Mammary epithelial cell (primary cell): ENCODE results near the gene SBF1.

Source experiments
- CTCF ChIP-seq, 2 donors: IDR thresholded peaks in 1 of 2; conservative IDR thresholded peaks in 1 of 2; 2 replicates each; pipeline ENCODE4 v1.5.1; 2011 to 2012; ENCODE audit warnings: inconsistent platforms in 2 of 2, low read length in 2 of 2, mild to moderate bottlenecking in 2 of 2, control low read depth in 1 of 2, low read depth in 1 of 2; ENCODE audit not compliant: insufficient read depth in 1 of 2; ENCODE audit errors: extremely low read depth in 1 of 2
- EZH2 ChIP-seq: IDR thresholded peaks from 2 replicates; pipeline ENCODE4 v1.6.1; 2012; ENCODE audit warnings: low read length, inconsistent platforms, borderline replicate concordance

- no peak for TF ChIP-seq CTCF (conservative IDR thresholded peaks at IDR 0.05 in 1 of 2, IDR thresholded peaks at IDR 0.05 in 1 of 2; ENCODE audit: extremely low read depth in 1 of 2, insufficient read depth in 1 of 2, low read depth in 1 of 2, low read length in 2 of 2)
- TF ChIP-seq EZH2 = no peak
These were observed 12.6 kb upstream of the SBF1 start for GRCh38 chr22:50487290-50488005.
